Liver (tissue), 9 donors: ENCODE data around the gene ZNF697. TPM values are rescaled to one million over a fixed set of nuclear protein-coding genes. Genes with fewer than 3 reads are reported as not detected.

Source experiments
- DNase-seq: peaks from one replicate; pipeline ENCODE4 v3.0.0-alpha.2; 2017; ENCODE audit warnings: low spot score
- H3K27ac ChIP-seq, 2 donors: one replicate each; pipeline ENCODE4 v1.7.0; 2013; ENCODE audit warnings: inconsistent platforms in 2 of 2, low read length in 2 of 2, control low read depth in 1 of 2, low read depth in 1 of 2, mild to moderate bottlenecking in 1 of 2
- H3K27me3 ChIP-seq, 4 donors: one replicate each; pipeline versions ENCODE4 v1.6.1 to v1.7.0; 2013; ENCODE audit warnings: low read length in 3 of 4, inconsistent platforms in 1 of 4, mild to moderate bottlenecking in 1 of 4, moderate library complexity in 1 of 4; ENCODE audit not compliant: control insufficient read depth in 4 of 4, insufficient read depth in 4 of 4
- H3K36me3 ChIP-seq, 4 donors: one replicate each; pipeline versions ENCODE4 v1.6.1 to v1.7.0; 2013; ENCODE audit warnings: low read length in 3 of 4, mild to moderate bottlenecking in 3 of 4, low read depth in 1 of 4, moderate library complexity in 1 of 4; ENCODE audit not compliant: control insufficient read depth in 4 of 4, insufficient read depth in 3 of 4
- H3K4me1 ChIP-seq, 4 donors: one replicate each; pipeline versions ENCODE4 v1.6.1 to v1.7.0; 2013; ENCODE audit warnings: low read length in 3 of 4, mild to moderate bottlenecking in 3 of 4, moderate library complexity in 1 of 4; ENCODE audit not compliant: control insufficient read depth in 4 of 4, insufficient read depth in 4 of 4
- H3K4me3 ChIP-seq, 3 donors: one replicate each; pipeline versions ENCODE4 v1.6.1 to v1.7.0; 2013; ENCODE audit warnings: low read length in 3 of 3, control low read depth in 1 of 3, low read depth in 1 of 3, mild to moderate bottlenecking in 1 of 3
- H3K9ac ChIP-seq, 2 donors: one replicate each; pipeline ENCODE4 v1.7.0; 2013; ENCODE audit warnings: low read length in 2 of 2, mild to moderate bottlenecking in 2 of 2, moderate library complexity in 2 of 2, control low read depth in 1 of 2, low read depth in 1 of 2
- H3K9me3 ChIP-seq, 4 donors: one replicate each; pipeline versions ENCODE4 v1.6.1 to v1.7.0; 2013; ENCODE audit warnings: low read length in 3 of 4; ENCODE audit not compliant: control insufficient read depth in 4 of 4
- EGR1 ChIP-seq, 2 donors: IDR thresholded peaks; 2 replicates each; pipeline ENCODE4 v1.6.1; 2016 to 2018; ENCODE audit warnings: antibody characterized with exemption in 2 of 2, low read depth in 2 of 2
- GABPA ChIP-seq, 2 donors: IDR thresholded peaks in 1 of 2; conservative IDR thresholded peaks in 1 of 2; 2 replicates each; pipeline ENCODE4 v1.6.1; 2016; ENCODE audit warnings: antibody characterized with exemption in 2 of 2, mild to moderate bottlenecking in 1 of 2, moderate library complexity in 1 of 2
- HNF4G ChIP-seq: IDR thresholded peaks from 2 replicates; pipeline ENCODE4 v1.6.1; 2016; ENCODE audit warnings: antibody characterized with exemption
- NR2F2 ChIP-seq: IDR thresholded peaks from 2 replicates; pipeline ENCODE4 v1.6.1; 2016; ENCODE audit warnings: antibody characterized with exemption
- RAD21 ChIP-seq, 2 donors: IDR thresholded peaks; 2 replicates each; pipeline ENCODE4 v1.6.1; 2016; ENCODE audit warnings: antibody characterized with exemption in 2 of 2, mild to moderate bottlenecking in 2 of 2
- RXRA ChIP-seq, 2 donors: IDR thresholded peaks; 2 replicates each; pipeline ENCODE4 v1.6.1; 2017 to 2018; ENCODE audit warnings: antibody characterized with exemption in 2 of 2, mild to moderate bottlenecking in 1 of 2
- SP1 ChIP-seq: IDR thresholded peaks from 2 replicates; pipeline ENCODE4 v1.6.1; 2018; ENCODE audit warnings: antibody characterized with exemption, mild to moderate bottlenecking
- TAF1 ChIP-seq: conservative IDR thresholded peaks from 2 replicates; pipeline ENCODE4 v1.6.1; 2016; ENCODE audit warnings: antibody characterized with exemption, mild to moderate bottlenecking
- YY1 ChIP-seq: IDR thresholded peaks from 2 replicates; pipeline ENCODE4 v1.6.1; 2016; ENCODE audit warnings: antibody characterized with exemption, mild to moderate bottlenecking
- WGBS: extraction: QIAGEN DNeasy Blood & Tissue Kit; methylation state at CpG from one replicate; pipeline ENCODE4 v1.1.7; 2013; 5-methylcytosine and 5-hydroxymethylcytosine counted together
- polyA plus RNA-seq, 2 donors: library from polyadenylated mRNA; stranded (reverse) in 1 of 2; unstranded in 1 of 2; fragments of 200-250 nt in 1 of 2; fragments of >200 nt in 1 of 2; fragmentation: Nextera tagmentation in 1 of 2; extraction: Ambion mirVana in 1 of 2; gene quantifications; one replicate each; pipeline versions ENCODE4 v1.2.1 to v1.2.3, GENCODE V29; 2013 to 2015
- total RNA-seq, 2 donors: library from RNA; depleted of rRNA; stranded (reverse); fragments of >200 nt; gene quantifications; one replicate each; pipeline ENCODE4 v1.2.3, GENCODE V29; 2014
- TF ChIP-seq, protein P1 (sequence below): IDR thresholded peaks from 2 replicates; pipeline ENCODE4 v1.6.1; 2016; ENCODE audit warnings: antibody characterized with exemption
- TF ChIP-seq, protein P2 (sequence below): IDR thresholded peaks from 2 replicates; pipeline ENCODE4 v1.6.1; 2016; ENCODE audit warnings: antibody characterized with exemption
- TF ChIP-seq, protein P3 (sequence below): fragments of 150-350 bp; IDR thresholded peaks from 2 replicates; pipeline ENCODE4 v1.5.1; 2017; ENCODE audit warnings: improper control_type of control experiment, low read depth, low read length; ENCODE audit not compliant: missing input control
- donor health status: healthy.
- donor health status: healthy.
- donor health status: healthy.
- donor health status: healthy.
- donor health status: healthy.

Gene ZNF697
- total and polyA plus RNA-seq, 4 donors = 0.89 to 4.5 (median 3.2) TPM

DNA sequence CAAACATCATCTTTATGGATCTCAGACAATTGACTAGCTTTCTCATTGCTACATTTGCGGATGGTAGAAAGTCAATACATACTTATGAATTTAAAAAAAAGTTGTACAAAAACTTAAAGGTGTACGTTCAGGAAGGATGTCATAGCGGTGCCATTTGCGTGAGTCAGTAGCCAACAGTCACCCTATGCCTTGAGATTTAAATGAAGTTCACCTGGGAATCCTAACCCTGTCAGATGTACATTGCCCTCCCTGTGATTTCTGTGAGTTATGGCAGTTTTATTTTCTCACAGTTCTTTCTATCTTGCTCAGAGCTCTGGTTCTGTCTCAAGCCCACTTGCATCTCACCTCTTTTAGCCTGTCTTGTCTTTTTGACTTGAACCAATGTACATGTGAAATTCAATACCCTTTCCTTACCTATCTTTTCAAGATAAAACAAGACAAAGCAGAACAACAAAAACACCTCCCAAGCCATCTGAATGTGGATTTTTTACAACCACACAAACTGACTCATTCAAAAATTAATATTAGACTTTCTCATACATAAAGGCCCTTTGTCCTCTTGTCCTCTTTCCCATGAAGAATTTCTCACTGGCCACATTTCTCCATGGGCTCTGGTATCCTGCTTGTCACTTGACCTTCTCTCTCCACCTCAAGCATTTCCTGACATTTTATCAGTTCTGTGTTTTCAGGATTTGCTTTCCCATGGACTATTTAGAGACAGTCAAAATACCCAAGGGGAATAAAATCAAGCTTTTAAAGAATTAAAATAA lies 25.3 kb upstream of the ZNF697 start:
- WGBS = 98% methylated on average over 4 of the region's 4 CpGs
- Histone ChIP-seq H3K9ac (no peak overlapping the region), H3K4me1 (peaks cover 0 to 24% (median 19%) of the 10 kb centered on the region in 4 donors), H3K9me3 (no peaks in the 10 kb centered on the region), H3K36me3 (no peaks in the 10 kb centered on the region), H3K27me3 (no peaks in the 10 kb centered on the region), H3K27ac (no peak overlapping the region), H3K4me3 (no peak overlapping the region)
- no peak for TF ChIP-seq NR2F2
- no peak for TF ChIP-seq GABPA (IDR thresholded peaks at IDR 0.05 in 1 of 2, conservative IDR thresholded peaks at IDR 0.05 in 1 of 2)
- TF ChIP-seq, protein P1, sequence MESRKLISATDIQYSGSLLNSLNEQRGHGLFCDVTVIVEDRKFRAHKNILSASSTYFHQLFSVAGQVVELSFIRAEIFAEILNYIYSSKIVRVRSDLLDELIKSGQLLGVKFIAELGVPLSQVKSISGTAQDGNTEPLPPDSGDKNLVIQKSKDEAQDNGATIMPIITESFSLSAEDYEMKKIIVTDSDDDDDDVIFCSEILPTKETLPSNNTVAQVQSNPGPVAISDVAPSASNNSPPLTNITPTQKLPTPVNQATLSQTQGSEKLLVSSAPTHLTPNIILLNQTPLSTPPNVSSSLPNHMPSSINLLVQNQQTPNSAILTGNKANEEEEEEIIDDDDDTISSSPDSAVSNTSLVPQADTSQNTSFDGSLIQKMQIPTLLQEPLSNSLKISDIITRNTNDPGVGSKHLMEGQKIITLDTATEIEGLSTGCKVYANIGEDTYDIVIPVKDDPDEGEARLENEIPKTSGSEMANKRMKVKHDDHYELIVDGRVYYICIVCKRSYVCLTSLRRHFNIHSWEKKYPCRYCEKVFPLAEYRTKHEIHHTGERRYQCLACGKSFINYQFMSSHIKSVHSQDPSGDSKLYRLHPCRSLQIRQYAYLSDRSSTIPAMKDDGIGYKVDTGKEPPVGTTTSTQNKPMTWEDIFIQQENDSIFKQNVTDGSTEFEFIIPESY = no peak
- TF ChIP-seq, protein P2, sequence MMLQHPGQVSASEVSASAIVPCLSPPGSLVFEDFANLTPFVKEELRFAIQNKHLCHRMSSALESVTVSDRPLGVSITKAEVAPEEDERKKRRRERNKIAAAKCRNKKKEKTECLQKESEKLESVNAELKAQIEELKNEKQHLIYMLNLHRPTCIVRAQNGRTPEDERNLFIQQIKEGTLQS = no peak
- no peak for TF ChIP-seq RAD21 (IDR thresholded peaks at IDR 0.05)
- TF ChIP-seq SP1 = no peak
- no peak for TF ChIP-seq RXRA (IDR thresholded peaks at IDR 0.05)
- TF ChIP-seq TAF1 = no peak
- TF ChIP-seq, protein P3, sequence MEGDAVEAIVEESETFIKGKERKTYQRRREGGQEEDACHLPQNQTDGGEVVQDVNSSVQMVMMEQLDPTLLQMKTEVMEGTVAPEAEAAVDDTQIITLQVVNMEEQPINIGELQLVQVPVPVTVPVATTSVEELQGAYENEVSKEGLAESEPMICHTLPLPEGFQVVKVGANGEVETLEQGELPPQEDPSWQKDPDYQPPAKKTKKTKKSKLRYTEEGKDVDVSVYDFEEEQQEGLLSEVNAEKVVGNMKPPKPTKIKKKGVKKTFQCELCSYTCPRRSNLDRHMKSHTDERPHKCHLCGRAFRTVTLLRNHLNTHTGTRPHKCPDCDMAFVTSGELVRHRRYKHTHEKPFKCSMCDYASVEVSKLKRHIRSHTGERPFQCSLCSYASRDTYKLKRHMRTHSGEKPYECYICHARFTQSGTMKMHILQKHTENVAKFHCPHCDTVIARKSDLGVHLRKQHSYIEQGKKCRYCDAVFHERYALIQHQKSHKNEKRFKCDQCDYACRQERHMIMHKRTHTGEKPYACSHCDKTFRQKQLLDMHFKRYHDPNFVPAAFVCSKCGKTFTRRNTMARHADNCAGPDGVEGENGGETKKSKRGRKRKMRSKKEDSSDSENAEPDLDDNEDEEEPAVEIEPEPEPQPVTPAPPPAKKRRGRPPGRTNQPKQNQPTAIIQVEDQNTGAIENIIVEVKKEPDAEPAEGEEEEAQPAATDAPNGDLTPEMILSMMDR = no peak
- no peak for TF ChIP-seq EGR1 (IDR thresholded peaks at IDR 0.05; ENCODE audit: low read depth in 2 of 2)
- DNase-seq = no peak

DNA sequence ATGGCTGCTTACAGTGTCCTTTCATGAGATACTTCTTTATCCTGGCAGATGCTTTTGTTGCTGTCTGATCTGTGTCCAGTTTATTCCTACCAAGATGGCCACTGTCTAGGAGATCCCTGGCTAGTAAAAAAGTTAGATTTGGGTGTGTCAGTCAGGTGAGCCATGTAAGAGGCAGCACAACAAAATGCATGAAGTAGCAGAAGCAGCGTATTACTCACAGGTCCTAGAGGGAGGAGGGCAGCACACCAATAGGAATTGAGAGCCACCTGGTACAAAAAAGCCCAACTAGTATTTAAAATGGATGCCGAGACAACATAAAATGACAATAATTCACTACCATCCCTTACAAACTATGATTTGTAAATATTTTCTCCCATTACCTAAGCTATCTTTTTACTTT lies 22.8 kb upstream of the ZNF697 start:
- Histone ChIP-seq H3K9ac (no peak overlapping the region), H3K27ac (no peak overlapping the region), H3K9me3 (no peaks in the 10 kb centered on the region), H3K27me3 (no peaks in the 10 kb centered on the region), H3K4me1 (peaks cover 0 to 9% (median 7%) of the 10 kb centered on the region in 4 donors), H3K4me3 (no peak overlapping the region), H3K36me3 (no peaks in the 10 kb centered on the region)
- 96% methylated on average over 2 of the region's 2 CpGs for WGBS
- DNase-seq = no peak
- TF ChIP-seq NR2F2 (no peak), EGR1 (IDR thresholded peaks at IDR 0.05; ENCODE audit: low read depth in 2 of 2) (no peak), HNF4G (no peak), TAF1 (no peak), YY1 (no peak)

DNA sequence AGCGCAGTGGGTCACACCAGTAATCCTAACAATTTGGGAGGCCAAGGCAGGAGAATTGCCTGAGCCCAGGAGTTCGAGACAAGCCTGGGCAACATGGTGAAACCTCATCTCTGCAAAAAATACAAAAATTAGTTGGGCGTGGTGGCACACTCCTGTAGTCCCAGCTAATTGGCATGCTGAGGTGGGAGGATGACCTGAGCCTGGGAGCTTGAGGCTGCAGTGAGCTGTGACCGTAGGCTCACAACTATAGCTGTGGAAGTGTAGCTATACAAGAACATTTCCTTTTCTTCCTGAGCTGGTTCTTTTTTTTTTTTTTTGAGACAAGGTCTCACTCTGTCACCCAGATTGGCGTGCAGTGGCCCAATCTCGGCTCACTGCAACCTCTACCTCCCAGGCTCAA lies 19.1 kb upstream of the ZNF697 start:
- 95% methylated on average over 6 of the region's 6 CpGs for WGBS
- Histone ChIP-seq H3K4me1 (no peaks in the 10 kb centered on the region), H3K4me3 (no peak overlapping the region), H3K27me3 (no peaks in the 10 kb centered on the region), H3K9me3 (no peaks in the 10 kb centered on the region), H3K36me3 (no peaks in the 10 kb centered on the region), H3K9ac (no peak overlapping the region), H3K27ac (no peak overlapping the region)
- no peak for DNase-seq
- TF ChIP-seq SP1 = no peak
- no peak for TF ChIP-seq EGR1 (IDR thresholded peaks at IDR 0.05; ENCODE audit: low read depth in 2 of 2)
- no peak for TF ChIP-seq HNF4G
